CD4-positive, alpha-beta T cell treated with Interleukin-1 beta for 1 hour (primary cell): Measurements from ENCODE around the gene CHMP6.
A peak's percentile ranks its signal among the peaks of the same experiment; 100 is the strongest.
"Not testable (repeated sequence)": the region's sequence is repeated elsewhere in the genome, so short reads cannot be mapped to it uniquely, and the experiment has no call there.

Experiments used
- DNase-seq, 2 donors: peaks; one replicate each; pipeline ENCODE4 v3.0.0-alpha.2; 2020 to 2022

CHMP6 gene

DNA sequence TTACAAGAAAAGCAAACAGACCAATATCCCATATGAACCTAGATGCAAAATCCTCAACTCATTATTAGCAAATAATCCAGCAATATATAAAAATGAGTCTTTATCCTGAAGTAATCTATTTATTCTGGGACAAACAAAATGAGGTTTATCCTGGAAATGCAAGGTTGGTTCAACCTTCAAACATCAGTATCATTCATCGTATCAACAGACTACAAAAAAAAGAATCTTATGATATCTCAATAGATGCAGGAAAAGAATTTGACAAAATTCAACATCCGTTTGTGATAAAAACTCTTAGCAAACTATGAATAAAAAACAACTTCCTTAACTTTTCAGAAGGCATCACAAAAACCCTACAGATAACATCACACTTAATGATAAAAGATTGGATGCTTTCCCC is 24.9 kb downstream of the CHMP6 start:
- no peak for DNase-seq

DNA sequence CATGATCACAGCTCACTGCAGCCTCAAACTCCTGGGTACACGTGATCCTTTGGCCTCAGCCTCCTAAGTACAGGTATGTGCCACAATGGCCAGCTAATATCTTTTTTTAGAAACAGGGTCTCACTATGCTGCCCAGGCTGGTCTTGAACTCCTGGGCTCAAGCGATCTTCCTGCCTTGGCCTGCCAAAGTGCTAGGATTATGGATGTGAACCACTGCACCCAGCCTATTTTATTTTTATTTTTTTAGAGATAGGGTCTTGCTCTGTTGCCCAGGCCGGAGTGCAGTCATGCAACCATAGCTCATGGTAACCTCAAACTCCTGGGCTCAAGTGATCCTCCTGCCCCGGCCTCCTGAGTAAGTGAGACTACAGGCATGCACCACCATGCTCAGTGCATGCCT is 25.7 kb downstream of the CHMP6 start:
- not testable (repeated sequence) for DNase-seq

DNA sequence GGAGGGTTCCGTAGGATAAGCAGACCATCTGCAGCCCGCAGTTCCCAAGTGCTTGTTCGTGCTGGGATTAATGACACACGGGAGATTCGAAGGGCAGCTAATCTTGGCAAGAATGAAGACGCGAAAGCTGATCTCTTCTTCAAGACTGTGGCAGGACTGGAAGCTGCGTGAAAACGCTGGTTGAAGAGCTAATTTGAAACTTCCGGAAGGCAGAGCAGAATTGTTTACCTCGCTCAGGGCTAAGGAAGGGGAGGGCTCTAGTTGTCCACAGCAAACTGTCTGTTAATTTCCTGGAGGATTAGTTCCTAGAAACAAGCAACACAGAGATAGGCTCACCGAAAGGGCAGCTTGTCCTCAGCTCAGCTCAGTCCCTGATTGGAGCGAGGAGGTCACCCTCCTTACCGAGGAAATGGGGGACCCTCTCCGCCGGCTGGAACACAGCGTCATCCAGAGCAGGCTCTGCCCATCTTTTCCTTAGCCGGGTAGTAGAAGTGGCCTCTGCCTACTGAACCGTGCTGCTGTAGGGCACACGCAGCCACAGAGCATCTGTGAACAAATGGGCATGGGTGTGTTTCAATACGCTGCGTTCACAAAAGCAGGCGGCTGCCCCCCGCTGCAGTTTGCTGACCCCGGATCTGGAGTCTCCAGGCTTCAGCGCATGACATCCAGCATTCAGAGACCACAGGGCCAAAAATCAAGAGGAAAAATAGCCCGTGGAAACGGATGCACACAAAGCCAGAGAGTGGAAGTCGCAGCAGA is 26.6 kb downstream of the CHMP6 start:
- peak; percentile 27 to 46 for DNase-seq

DNA sequence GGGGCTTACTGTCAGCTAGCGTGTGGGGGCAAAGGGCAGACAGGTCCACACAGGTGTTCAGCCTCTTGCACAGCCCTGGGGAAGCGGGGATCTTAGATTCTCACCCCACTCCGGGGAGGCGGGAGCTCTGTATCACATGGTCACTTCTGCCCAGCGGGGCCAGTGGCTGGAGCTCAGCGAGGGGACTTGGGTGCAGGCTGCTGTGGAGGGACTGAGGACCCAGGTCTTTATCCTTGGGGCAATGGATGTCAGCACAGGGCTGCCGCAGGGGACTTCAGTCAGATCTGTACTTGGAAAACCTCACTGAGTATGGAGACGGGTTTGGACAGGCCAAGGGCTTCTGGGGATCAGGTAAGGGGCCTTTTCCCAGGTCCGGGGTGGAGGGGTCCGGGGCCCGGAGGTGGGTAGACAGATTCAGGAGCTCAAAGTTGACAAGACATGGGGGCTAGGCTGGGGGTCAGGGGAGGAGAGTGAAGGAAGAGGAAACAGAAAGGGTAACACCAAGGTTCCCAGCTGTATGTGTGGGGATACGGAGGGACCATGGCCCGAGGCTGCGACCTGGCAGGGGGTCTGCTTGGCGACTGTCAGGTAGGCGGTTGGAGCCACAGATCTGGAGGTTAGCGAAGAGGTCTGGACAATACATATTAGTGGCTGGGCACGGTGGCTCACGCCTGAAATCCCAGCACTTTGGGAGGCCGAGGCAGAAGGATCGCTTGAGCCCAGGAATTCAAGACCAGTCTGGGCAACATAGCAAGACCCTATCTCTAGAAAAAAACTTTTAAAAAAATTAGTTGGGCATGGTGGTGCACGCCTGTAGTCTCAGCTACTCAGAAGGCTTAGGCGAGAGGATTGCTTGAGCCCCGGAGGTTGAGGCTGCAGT is 28.2 kb downstream of the CHMP6 start:
- DNase-seq, result no peak

DNA sequence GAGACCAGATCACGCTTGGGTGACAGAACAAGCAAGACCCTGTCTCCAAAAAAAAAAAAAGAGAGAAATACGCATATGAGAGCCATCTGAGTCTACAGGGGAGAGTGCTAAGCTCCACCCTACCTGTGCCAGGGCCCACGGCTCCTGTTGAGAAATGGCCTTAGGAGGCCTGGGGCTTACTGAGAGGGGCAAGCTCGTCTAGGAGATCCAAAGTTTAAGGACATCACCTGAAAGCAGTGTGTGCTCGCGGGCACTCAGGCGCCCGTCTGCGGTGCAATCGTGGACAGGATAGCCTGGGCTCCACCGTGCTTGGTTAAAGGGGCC is 28.8 kb downstream of the CHMP6 start:
- no peak for DNase-seq

DNA sequence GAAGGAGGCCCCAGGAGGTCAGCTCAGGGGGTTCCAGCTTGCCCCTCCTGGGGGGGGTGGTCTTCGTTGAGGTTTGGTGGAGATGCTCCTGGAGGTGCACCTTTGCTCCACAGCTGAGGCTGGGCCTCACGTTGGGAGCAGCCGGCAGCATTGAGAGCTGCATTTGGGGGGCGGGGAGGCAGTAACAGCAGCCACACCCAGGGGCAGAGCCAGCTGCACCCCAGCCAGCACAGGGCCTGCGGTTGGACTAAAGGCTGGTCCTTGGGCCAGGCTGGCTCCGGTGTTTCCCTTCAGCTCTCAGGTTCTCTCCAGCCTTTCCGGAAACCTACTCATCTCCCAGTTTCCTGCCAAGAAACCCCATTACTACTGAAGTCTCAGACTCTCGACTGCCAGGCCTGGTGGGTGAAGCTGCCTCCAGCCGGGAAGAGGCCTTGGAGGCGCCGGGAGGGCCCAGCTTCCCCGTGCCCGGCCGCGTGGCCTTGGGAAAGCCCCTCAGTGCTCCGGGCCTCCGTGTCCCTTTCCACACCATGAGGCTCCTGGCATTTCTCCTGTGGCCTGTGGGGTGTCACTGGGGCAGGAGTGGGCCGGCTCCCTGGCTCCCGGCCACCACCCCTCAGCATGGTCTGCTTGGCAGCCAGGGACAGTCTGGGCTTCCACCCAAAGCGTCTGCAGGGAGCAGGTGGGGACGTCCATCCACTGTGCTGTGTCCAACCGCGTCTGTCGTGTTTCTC is 29.3 kb downstream of the CHMP6 start:
- DNase-seq, result no peak

DNA sequence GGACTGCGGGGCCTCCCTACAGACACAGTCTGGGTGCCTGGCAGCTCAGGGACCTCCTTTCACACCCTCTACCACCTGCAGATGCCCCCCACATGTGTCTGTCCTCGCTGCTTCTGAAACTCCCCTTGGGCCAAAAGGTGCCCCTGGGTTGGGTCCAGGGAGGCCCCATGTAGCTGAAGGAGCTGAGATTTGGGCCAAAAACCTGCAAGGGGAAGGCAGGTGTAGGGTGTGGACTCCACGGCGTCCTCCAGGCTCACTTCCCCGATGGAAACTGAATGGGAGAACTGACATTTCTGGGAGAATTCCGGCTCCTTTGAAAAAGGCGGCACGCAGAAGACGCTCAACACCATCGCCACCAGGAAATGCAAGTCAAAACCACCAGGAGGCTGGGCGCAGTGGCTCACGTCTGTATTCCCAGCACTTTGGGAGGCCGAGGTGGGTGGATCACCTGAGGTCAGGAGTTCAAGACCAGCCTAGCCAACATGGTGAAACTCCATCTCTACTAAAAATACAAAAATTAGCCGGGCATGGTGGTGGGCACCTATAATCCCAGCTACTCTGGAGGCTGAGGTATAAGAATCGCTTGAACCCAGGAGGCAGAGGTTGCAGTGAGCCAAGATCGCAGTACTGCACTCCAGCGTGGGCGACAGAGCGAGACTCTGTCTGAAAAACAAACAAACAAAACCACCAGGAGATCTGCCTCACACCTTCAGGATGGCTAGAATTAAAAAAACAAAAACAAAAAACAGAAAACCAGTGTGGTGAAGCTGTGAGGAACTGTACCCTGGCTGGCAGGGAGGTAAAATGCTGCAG is 30.1 kb downstream of the CHMP6 start:
- DNase-seq, result no peak

DNA sequence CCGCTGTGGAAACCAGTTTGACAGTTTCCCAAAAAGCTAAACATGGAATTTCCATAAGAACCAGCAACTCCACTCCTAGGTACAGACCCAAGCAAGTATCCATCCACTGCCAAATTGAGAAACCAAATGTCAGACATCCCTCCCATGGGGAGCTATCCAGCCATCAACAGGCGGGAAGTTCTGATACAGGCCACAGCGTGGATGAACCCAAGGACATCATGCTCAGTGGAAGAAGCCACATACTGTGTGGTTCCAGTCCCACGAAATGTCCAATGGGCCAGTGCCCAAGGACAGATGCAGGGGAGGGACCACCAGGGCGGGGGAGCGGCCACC is 30.7 kb downstream of the CHMP6 start:
- DNase-seq, result no peak

DNA sequence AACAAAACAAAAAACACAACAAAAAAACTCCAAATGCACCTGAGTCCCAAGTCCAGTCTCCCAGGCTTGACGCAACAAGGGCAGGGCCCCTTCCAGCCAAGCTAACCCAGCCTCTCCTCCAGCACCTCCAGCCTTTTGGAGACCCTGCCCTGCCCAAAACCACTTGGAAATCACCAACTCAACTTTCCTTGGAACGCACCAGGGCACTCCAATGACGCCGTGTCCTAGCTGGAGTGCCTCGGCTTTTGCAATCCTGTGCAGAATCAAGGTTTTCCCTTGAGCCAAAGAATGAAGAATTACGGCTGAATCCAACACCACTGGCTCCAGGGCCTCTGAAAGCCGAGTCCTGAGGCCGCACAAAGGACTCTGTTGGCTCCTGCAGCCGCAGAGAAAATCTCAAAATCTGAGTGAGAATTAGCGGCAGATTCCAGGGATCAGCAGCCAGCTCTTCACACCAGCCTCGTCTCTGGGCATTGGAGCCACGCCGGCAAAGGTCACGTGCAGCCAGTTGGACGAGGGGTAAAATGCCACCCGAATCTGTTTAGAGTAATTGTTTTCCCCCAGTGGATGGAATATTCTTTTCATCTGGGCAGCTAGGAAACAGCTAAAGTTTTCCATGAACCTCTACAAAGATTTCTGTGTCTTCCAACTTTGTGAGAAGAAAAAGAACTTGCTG is 33.6 kb downstream of the CHMP6 start:
- no peak for DNase-seq

DNA sequence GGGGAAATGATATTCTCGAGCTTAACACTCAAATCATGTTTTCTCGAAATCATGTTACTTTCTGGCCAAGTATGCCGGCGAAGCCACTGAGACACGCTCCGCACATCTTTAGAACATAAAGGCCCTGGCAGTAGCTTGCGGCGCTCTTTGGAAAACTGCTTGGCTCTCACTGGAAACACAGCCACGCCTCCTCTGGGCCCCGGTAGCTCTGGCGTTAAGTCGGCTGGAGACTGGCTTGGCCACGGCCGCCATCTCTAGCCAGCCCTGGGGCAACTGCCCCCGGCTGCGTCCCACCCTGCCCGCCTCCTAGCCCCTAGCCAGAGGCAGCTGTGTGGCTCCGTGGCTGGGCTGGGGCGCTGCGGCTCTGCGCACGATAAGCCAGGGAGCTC is 34.1 kb downstream of the CHMP6 start:
- no peak for DNase-seq

DNA sequence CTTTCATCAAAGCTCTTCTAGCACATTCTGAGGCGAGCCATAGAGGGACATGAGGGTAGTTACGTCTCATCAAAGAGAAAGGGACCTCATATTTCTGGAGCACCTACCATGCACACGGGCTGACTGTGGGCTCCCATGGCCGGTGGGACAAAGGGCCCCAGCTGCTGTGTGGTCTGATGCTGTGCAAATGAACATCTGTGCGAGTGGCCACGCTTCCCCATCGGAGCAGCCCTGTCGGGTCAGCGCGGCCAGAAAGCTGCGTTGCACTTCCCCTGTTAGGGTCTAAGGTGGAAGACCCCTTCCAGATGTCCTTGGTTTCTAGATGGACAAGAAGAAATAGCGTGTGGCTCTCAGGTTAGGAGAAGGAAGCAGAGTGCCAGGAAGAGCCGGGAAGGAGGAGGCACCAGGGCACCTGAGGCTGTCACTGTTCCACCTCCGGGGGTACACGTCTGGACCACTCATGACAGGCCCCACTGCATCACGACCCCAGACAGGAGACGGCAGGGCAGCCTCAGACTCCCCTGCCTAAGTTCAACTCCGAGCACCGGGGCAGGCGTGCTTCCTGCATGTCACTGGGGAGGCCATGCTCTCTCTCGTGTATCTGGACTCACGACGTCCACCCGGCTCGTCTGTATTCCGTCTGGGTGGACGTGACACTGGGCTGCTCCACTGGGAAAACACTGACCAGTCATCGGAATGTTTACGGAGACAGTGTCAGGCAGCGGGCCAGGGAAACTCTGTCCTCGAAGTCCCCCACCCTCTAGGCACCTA is 34.8 kb downstream of the CHMP6 start:
- DNase-seq, result no peak

DNA sequence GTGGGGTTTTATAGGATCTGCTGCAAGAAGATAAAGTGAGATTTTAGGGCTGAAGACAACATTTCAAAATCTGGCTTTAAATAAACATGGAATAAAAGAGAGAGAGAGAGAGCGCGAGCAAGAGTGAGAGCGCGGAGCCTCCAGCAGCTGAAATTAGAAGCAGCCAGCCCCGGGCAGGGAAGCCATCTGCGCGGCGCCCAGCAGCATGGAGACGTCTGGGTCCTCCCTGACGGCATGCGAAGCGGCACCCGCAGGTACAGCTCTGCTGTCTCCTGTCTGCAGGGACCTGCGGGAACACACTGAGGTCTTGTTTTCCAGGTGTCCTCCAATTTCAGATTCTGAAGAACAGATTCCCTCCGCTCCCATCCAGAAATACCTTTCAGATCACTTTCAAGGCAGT is 35.4 kb downstream of the CHMP6 start:
- DNase-seq, result no peak

DNA sequence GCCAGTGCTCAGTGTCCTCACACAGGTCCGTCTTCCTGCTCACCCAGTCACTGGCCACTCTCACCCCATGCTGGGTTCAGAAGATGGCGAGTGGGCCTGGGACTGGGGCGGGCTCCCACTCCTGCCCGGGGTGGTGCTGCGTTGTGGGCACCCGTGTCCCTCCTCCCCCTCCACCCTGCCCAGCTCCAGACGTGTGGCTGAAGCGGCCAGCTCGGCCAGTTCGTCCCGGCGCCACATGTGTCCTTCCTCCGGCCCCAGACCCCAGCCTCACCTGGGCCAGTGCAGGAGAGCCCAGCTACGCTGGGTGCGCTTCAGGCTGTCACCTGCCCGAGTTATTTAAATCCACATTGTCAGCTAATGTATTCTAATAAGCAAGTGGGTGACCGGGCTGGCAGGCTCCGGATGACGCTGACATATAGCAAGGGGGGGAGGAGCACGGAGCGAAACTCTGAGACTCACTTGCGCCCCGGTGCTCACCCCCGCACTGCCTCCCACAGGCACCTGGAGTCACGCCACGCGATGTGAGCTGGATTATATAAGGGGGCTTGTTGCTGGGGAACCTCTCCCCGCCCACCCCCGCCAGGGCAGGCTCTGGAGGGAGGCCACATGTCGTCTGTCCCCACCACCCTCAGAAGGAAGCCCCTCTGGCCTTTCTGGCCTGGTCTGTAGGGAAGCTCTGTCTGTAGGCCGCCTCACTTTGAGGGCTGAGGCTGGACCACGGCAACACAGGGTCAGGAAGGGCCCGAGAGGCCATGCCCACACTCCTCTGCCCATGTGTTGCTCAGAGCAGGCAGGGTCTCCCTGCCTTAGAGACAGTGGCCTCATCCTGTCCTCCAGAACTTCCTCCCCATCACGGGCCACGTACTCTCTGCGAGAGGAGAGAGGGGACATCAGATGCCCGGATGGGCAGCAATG is 36.2 kb downstream of the CHMP6 start:
- DNase-seq, result no peak

DNA sequence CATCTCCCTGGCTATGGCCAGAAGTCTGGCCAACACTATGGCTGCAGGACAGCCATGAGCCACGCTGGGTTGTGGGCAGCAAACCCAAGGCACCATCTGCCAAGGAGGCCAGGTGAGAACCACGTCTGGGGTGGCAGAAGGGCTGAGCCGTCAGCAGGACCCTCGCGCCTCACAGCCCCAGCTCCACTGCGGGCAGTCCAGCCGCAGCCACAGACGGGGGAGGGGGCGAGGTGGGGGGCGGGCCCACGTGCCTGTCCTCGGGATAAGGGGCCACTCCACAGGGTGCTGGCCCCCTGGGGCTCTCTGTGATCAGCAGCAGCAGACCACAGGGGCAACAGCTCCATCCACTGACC is 36.8 kb downstream of the CHMP6 start:
- no peak for DNase-seq

DNA sequence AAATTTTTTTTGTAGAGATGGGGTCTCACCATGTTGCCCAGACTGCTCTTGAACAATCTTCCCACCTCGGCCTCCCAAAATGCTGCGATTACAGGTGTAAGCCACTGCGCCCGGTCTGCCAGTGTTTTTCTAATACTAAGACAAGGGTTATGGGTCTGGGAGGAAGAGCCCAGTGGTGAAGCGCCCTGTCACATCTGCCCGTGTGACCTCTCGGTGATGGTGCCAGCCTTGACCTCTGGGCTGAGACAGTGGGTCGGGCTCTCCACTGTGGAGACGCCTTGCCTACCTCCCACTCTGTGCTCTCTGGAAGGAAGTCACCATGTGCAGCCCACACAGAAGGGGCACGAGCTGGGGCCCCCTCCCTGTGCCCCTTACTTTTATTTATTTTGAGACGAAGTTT is 38.2 kb downstream of the CHMP6 start:
- no peak for DNase-seq

DNA sequence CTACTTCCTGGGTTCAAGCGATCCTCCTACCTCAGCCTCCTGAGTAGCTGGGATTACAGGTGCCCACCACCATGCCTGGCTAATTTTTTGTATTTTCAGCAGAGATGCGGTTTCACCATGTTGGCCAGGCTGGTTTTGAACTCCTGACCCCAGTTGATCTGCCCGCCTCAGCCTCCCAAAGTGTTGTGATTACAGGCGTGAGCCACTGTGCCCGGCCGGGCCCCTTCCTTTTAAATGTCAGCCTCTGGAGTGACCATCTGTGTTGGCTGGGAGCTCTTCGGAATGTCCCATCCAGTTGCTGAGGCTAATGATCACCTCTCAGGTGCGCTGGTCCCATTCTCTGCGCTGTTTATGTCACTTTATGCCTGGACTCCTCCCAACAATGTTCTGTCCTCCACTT is 38.7 kb downstream of the CHMP6 start:
- not testable (repeated sequence) for DNase-seq

DNA sequence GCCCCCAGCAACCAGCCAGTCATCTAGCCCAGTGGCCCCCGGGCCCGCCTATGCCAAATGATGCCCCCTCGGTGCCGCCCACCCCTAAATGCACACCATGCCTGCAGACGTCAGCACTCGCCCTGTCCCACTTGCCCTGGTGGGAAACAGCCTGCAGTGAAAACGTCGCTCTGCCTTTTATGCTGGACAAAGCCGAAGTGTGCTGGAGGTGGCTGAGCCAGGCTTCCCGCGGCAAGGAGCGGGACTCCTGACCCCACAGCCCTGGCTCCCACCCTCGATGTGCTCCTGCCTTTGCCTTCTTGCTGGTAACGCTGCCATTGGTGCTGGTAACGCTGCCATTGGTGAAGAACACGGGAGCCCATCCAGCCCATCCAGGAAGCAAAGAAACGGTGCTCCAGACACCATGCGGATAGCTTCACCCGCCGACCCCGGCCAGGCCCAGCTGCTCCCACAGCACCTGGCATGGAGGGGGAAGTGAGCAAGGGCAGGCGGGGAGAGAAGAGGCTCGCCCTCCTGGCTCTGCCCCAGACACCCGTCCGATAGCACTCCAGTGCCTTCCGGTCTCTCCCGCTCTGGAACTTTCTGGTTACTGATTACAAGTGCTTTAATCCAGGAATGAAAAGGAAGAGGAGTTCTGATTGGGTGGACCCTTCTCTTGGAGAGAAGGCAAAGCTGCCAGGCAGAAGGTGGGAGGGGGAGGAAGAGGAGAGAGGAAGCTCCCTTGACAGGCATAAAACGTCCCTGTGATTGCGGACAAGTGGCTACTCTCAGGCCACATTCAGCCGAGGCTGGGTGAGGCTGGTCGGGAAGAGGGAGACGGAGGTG is 39.3 kb downstream of the CHMP6 start:
- DNase-seq, result no peak

DNA sequence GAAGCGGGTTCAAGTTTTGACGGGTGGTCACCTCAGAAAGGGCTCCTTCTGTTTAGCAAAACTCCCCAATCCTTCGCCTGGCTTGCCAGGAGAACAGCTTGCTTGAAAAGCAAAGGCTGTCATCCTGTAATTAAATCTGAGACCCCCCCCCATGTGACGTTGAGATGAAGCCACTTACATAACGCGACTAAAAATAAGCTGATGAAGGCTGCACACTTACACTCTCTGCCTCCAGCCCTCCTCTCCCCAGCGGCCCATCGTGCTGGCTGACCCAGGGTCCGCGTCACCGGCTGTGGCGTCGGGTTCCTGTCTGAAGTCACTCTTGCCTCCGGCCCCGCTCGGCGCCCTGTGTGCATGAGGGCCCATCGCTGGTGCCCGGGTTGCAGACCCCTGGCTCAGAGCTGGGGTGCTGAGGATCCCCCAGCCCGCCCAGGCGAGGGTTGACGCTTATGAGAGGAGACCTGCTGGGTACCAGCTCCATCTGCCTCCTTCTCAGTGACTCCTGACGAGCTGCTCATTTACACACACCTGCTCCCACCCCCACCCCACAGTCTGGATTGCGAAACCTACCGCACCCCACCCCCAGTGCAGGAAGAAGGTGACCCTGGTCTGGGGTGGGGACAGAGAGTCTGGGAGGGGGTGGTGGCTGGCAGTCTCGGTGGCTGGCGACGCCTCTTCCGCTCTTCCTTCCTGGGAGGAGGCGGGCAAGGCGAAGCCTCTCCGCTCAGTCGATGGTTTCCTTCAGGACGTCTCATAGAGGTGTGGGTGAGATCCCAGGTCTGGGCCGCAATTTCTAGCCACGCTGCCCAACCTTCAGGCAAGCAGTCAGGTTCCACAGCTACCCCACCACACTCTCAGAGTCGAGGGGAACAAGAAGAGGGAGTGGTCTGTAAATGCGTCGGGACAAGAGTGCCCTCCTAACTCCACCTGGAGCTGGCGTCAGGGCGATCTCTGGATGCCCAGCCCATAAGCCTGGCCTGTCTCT is 40.2 kb downstream of the CHMP6 start:
- no peak for DNase-seq
